WERI-Rb-1 (cell line): ENCODE measurements around the gene GDF10.

Source experiments
- DNase-seq: peaks from one replicate; pipeline ENCODE4 v3.0.0-alpha.2; 2020
- H3K27ac ChIP-seq: fragments of 250-450 bp; sonication (Bioruptor Pico); 2 replicates; pipeline ENCODE4 v1.5.1; 2020; ENCODE audit warnings: mild to moderate bottlenecking, moderate library complexity
- H3K27me3 ChIP-seq: fragments of 250-450 bp; sonication (Bioruptor Pico); 2 replicates; pipeline ENCODE4 v1.5.1; 2021; ENCODE audit warnings: mild to moderate bottlenecking, low read depth, moderate library complexity; ENCODE audit not compliant: insufficient read depth, severe bottlenecking
- H3K36me3 ChIP-seq: fragments of 250-450 bp; sonication (Bioruptor Pico); 2 replicates; pipeline ENCODE4 v1.5.1; 2020; ENCODE audit warnings: mild to moderate bottlenecking, moderate library complexity
- H3K4me3 ChIP-seq: 2 replicates; pipeline ENCODE4 v1.5.1; 2011; ENCODE audit warnings: low read depth, mild to moderate bottlenecking, control low read depth, low read length
- H3K9me3 ChIP-seq: fragments of 250-450 bp; sonication (Bioruptor Pico); 2 replicates; pipeline ENCODE4 v1.5.1; 2021; ENCODE audit warnings: mild to moderate bottlenecking, moderate library complexity; ENCODE audit not compliant: severe bottlenecking
- TF ChIP-seq, protein P1 (sequence below): IDR thresholded peaks from 2 replicates; pipeline ENCODE4 v1.5.1; 2011; ENCODE audit warnings: low read depth, mild to moderate bottlenecking, control low read depth, inconsistent platforms, low read length

GDF10 gene, protein sequence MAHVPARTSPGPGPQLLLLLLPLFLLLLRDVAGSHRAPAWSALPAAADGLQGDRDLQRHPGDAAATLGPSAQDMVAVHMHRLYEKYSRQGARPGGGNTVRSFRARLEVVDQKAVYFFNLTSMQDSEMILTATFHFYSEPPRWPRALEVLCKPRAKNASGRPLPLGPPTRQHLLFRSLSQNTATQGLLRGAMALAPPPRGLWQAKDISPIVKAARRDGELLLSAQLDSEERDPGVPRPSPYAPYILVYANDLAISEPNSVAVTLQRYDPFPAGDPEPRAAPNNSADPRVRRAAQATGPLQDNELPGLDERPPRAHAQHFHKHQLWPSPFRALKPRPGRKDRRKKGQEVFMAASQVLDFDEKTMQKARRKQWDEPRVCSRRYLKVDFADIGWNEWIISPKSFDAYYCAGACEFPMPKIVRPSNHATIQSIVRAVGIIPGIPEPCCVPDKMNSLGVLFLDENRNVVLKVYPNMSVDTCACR

DNA sequence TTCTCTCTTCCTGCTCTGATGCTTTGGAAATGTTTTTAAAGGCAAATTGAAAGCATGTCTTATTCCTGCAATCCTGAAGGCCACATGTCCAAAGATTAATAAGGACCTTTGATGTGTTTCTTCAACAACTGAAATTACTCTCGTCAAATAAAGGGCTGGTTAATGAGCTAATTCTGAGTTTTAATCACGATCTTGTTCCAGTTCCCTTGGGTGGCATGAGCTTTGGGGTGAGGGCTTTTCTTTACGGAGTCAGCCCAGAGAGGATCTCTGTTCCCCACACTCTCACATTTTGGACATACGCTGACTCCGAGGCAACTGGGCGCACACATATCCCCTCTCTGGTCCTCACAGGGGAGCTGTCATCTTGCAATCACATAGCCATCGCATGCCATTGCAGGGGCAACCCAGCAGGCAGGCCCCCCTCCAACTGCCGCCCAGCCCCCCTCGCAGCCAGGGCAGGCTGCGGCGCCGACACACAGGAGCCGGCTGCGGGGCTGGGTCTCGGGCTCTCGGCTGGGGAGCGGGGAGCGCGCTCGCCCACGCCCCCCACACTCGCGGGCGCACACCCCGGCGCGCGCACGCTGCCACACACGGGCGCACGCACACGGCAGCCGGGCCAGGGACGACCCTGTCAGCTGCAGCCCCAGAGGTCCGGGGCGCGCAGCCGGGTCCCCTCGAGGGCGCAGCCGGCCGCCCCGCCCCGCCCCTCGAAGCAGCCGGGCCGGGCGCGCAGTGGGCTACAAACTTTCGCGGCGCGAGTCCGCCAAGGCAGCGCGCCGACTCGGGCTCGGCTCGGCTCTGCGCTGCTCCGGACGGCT, at the start of gene GDF10:
TSS of gene GDF10 (plus strand) at position 587 of the 818 bp plus-strand sequence. CDS start 455 bp downstream, outside the sequence.
- TF ChIP-seq, protein P1, sequence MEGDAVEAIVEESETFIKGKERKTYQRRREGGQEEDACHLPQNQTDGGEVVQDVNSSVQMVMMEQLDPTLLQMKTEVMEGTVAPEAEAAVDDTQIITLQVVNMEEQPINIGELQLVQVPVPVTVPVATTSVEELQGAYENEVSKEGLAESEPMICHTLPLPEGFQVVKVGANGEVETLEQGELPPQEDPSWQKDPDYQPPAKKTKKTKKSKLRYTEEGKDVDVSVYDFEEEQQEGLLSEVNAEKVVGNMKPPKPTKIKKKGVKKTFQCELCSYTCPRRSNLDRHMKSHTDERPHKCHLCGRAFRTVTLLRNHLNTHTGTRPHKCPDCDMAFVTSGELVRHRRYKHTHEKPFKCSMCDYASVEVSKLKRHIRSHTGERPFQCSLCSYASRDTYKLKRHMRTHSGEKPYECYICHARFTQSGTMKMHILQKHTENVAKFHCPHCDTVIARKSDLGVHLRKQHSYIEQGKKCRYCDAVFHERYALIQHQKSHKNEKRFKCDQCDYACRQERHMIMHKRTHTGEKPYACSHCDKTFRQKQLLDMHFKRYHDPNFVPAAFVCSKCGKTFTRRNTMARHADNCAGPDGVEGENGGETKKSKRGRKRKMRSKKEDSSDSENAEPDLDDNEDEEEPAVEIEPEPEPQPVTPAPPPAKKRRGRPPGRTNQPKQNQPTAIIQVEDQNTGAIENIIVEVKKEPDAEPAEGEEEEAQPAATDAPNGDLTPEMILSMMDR: no peak
- Histone ChIP-seq H3K4me3 (peak within 1 kb of the TSS; percentile 62), H3K36me3 (no peaks in the 10 kb centered on the region)

DNA sequence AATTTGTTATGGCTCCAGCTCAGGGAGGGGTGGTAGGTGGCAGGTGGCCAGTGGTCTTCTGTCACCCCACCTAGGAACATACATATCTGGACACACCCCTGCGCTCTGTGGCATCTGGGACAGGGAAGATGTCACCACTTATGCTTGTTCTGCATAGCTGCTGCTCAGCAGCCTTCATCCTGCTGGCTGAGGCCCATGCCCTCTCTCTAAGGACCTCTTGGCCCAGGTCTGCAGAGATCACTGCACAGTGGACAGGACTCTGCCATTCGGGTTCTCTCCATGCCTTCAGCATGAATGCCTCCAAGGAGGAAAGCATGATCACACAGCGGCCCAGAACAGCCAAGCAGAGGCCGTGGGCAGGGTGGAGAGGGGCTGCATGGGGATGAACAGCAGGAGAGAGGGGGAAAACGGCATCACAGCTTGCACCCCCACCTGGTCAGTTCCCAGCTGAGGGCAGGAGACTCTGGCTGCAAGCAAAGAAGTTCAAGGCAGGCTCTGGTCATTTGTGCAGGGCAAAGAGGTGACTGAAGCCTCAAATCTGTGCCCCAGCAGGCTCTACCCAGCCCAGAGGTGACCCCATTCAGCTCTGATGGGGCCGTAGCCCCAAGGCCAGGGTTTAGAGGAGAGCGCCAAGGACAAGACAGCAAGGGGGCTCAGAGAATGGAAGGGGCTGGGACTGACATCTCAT, 47.8 kb upstream of the GDF10 start:
- H3K4me3 ChIP-seq: no peak overlapping the region
- no peak overlapping the region for H3K27ac ChIP-seq
- DNase-seq: no peak
- no peaks in the 10 kb centered on the region for H3K9me3 ChIP-seq
- H3K36me3 ChIP-seq: no peaks in the 10 kb centered on the region
- TF ChIP-seq, protein P1: no peak
- H3K27me3 ChIP-seq: no peaks in the 10 kb centered on the region

More for the DNA sequence above, at the start of gene GDF10:
- Histone ChIP-seq H3K27me3 (no peaks in the 10 kb centered on the region), H3K9me3 (no peaks in the 10 kb centered on the region), H3K27ac (peak within 1 kb of the TSS; percentile 38; the same call in 1 of the 2 replicates)
- DNase-seq: no peak

DNA sequence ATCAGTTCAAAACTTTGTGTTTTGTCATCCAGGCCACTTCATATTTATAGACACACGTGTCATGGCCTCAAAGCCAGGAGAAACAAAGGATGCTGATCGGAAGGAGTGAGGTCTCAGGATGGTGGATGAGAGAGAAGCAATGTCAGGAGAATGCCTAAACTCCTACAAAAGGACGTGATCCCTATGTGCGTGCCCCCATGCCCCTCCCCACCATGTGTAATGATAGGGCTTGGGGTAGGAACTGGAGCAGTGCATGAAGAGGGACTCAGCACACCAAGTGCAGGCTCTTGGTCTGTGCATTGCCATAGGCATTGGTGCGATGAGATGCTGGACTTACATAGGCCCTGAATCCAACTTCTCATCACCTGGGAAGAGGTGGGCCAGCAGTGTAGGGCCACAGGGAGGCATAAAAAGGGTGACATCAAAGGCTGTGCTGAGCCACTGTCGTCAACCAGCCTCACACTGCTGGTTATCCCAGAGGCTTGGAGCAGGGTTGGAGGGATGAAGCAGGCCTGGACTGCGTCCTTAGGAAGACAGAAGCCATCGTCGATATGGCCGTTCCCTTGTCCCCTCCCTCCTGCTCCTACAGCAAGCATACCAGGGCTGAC, 46.9 kb upstream of the GDF10 start:
- DNase-seq: no peak
- no peak overlapping the region for H3K27ac ChIP-seq
- no peaks in the 10 kb centered on the region for H3K27me3 ChIP-seq
- no peak overlapping the region for H3K4me3 ChIP-seq
- no peaks in the 10 kb centered on the region for H3K9me3 ChIP-seq
- TF ChIP-seq, protein P1: no peak
- no peaks in the 10 kb centered on the region for H3K36me3 ChIP-seq

- no peaks in the 10 kb centered on the region for H3K36me3 ChIP-seq
- TF ChIP-seq, protein P1: no peak
- H3K9me3 ChIP-seq: no peaks in the 10 kb centered on the region
- DNase-seq: no peak
- no peak overlapping the region for H3K27ac ChIP-seq
- no peak overlapping the region for H3K4me3 ChIP-seq
- H3K27me3 ChIP-seq: no peaks in the 10 kb centered on the region
These were observed 46.2 kb upstream of the GDF10 start for GRCh38 chr10:47253651-47254375.

DNA sequence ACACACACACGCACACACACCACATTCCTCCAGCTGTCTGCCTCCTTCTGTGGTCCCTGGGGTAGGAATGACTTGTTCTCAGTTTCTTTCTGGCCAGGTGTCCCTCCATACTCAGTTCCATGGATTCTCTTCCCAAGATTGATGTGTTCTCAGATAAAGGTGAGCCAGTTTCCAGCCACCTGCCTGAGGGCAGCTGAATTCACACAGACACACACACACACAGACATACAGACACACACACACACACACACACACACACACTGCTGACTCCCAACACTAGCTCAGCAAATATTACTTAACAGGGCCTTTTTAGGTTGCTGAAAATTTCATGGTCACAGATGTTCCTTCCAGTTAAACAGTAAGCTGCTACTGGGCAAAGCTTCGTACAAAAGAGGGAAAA, 45.4 kb upstream of the GDF10 start:
- H3K27ac ChIP-seq: no peak overlapping the region
- no peaks in the 10 kb centered on the region for H3K36me3 ChIP-seq
- H3K9me3 ChIP-seq: no peaks in the 10 kb centered on the region
- DNase-seq: no peak
- TF ChIP-seq, protein P1: no peak
- no peak overlapping the region for H3K4me3 ChIP-seq
- no peaks in the 10 kb centered on the region for H3K27me3 ChIP-seq
